MM.1S (cell line): ENCODE data around the gene PSMB5.

Source experiments
- DNase-seq: peaks from one replicate; pipeline ENCODE4 v3.0.0-alpha.2; 2015
- H2AFZ ChIP-seq: fragments of 300-600 bp; sonication (generic); 2 replicates; pipeline ENCODE4 v1.6.0; 2016; ENCODE audit warnings: antibody characterized with exemption, low read length
- H3F3A ChIP-seq: fragments of 300-600 bp; sonication (generic); 2 replicates; pipeline ENCODE4 v1.6.1; 2016; ENCODE audit warnings: mild to moderate bottlenecking, antibody characterized with exemption, low read length, moderate library complexity, mixed read lengths; ENCODE audit not compliant: insufficient read depth
- H3K27ac ChIP-seq: fragments of 300-600 bp; sonication (generic); 2 replicates; pipeline ENCODE4 v1.5.1; 2016; ENCODE audit warnings: mild to moderate bottlenecking, low read length
- H3K27me3 ChIP-seq: fragments of 300-600 bp; sonication (generic); replicated peaks from 2 replicates; pipeline ENCODE4 v1.6.0; 2016; ENCODE audit warnings: low read length; ENCODE audit not compliant: insufficient read depth
- H3K36me3 ChIP-seq: fragments of 300-600 bp; sonication (generic); replicated peaks from 2 replicates; pipeline ENCODE4 v1.6.1; 2016; ENCODE audit warnings: mild to moderate bottlenecking, low read length, mixed read lengths; ENCODE audit not compliant: insufficient read depth
- H3K4me1 ChIP-seq: fragments of 300-600 bp; sonication (generic); 2 replicates; pipeline ENCODE4 v1.6.1; 2016; ENCODE audit warnings: low read length, mixed read lengths
- H3K4me2 ChIP-seq: fragments of 300-600 bp; sonication (generic); 2 replicates; pipeline ENCODE4 v1.6.0; 2016; ENCODE audit warnings: low read depth, low read length
- H3K4me3 ChIP-seq: fragments of 300-600 bp; sonication (generic); 2 replicates; pipeline ENCODE4 v1.5.1; 2016; ENCODE audit warnings: low read length, mixed read lengths
- H3K79me2 ChIP-seq: fragments of 300-600 bp; sonication (generic); 2 replicates; pipeline ENCODE4 v1.6.1; 2016; ENCODE audit warnings: mixed run types, low read length, mixed read lengths
- H3K9ac ChIP-seq: fragments of 300-600 bp; sonication (generic); 2 replicates; pipeline ENCODE4 v1.6.1; 2016; ENCODE audit warnings: low read length, mixed read lengths
- H3K9me2 ChIP-seq: fragments of 300-600 bp; sonication (generic); replicated peaks from 2 replicates; pipeline ENCODE4 v1.6.1; 2016; ENCODE audit warnings: mild to moderate bottlenecking, low read length, mixed read lengths; ENCODE audit not compliant: insufficient read depth
- H3K9me3 ChIP-seq: fragments of 300-600 bp; sonication (generic); replicated peaks from 2 replicates; pipeline ENCODE4 v1.6.1; 2016; ENCODE audit warnings: mild to moderate bottlenecking, low read length, mixed read lengths; ENCODE audit not compliant: insufficient read depth
- H4K20me1 ChIP-seq: fragments of 300-600 bp; sonication (generic); 2 replicates; pipeline ENCODE4 v1.6.1; 2016; ENCODE audit warnings: mild to moderate bottlenecking, low read length, moderate library complexity, mixed read lengths; ENCODE audit not compliant: insufficient read depth
- CTCF ChIP-seq: fragments of 300-600 bp; sonication (generic); IDR thresholded peaks from 2 replicates; pipeline ENCODE4 v1.5.1; 2016; ENCODE audit warnings: antibody characterized with exemption, low read length, mixed read lengths
- EZH2 ChIP-seq: fragments of 300-600 bp; sonication (generic); optimal IDR thresholded peaks from 2 replicates; pipeline ENCODE3; 2017; ENCODE audit warnings: low read depth, mild to moderate bottlenecking, antibody characterized with exemption, low read length, mixed read lengths
- EZH2phosphoT487 ChIP-seq: fragments of 300-600 bp; sonication (generic); IDR thresholded peaks from 2 replicates; pipeline ENCODE4 v1.6.1; 2018; ENCODE audit warnings: antibody characterized with exemption, low read length

Gene PSMB5

DNA sequence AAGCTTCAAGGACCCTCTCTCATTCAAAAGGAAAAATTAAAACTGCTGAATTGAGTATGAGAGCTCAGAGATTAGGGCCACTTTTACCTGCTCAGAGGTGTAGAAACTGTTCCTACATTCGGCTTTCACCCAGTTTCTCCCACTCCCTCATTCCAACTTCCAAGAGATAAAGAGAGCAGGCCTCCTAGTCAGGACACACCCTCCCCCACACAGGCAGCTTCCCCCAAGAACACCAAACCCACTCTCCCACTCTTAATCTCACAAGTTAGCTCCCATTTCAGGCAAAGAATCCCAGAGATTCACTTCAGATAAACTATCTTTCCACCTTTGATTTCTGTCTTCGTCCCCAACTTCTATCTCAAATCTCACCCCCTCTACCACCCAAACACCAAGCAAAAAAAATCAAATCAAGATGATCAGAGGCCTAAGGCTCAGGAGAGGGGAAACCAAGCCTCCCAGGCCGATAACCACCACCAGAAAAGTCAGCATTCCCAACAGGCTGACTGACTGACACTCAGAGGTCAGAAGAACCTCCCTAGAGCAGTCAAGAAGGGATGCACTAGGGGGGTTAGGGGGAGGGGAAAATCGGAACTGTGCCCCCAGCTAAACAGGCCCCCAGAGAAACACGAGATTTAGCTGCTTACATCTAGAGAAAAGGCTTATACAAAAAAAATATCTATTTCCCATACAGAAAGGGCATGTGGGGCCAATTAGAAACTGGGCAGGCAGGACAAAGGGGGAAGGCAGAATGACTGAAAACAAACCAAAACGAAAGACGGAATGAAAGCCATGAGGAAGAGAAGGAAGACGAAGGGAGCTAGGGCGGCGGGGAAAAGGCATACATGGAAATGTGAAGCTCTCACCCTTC is 35.8 kb upstream of the PSMB5 start:
- TF ChIP-seq EZH2phosphoT487, result no peak
- no peak for TF ChIP-seq CTCF
- no peak for TF ChIP-seq EZH2
- Histone ChIP-seq H3K27me3 (no peaks in the 10 kb centered on the region), H3K9me3 (no peaks in the 10 kb centered on the region), H3K27ac (no peak overlapping the region; the same call in 1 of the 2 replicates), H3K9ac (peak overlapping the region; percentile 83), H3K9me2 (no peaks in the 10 kb centered on the region), H3K4me1 (peaks cover 7% of the 10 kb centered on the region; the same call in 1 of the 2 replicates), H3K4me3 (peak overlapping the region; percentile 78), H4K20me1 (no peaks in the 10 kb centered on the region), H3K36me3 (no peaks in the 10 kb centered on the region; the same call in 1 of the 2 replicates), H3F3A (no peaks in the 10 kb centered on the region), H2AFZ (no peak overlapping the region), H3K4me2 (peak overlapping the region; percentile 72), H3K79me2 (peaks cover 26% of the 10 kb centered on the region)
- DNase-seq, result no peak

DNA sequence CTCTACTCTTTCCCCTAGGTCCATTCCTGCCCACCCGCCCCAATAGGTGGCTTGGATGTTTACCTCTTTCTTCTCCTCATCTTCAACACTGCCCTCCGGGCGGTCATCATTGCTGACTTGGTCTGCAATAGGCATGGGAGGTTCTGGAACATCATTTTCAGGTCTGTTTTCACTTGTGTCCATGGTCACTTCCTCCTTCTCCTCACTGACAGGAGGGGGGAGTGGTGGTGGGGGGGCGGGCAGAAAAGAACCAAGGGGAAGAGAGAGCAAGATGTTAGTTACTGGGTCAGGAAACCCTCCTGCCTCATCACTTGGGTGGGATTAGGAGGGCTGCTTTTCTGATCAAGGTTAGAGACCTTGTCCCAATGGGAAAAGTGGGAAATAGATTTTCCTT is 34.7 kb upstream of the PSMB5 start:
- Histone ChIP-seq H3K4me2 (no peak overlapping the region), H2AFZ (no peak overlapping the region), H3F3A (no peaks in the 10 kb centered on the region), H4K20me1 (no peaks in the 10 kb centered on the region), H3K27ac (no peak overlapping the region), H3K27me3 (no peaks in the 10 kb centered on the region), H3K9ac (no peak overlapping the region), H3K9me3 (no peaks in the 10 kb centered on the region), H3K4me3 (no peak overlapping the region), H3K9me2 (no peaks in the 10 kb centered on the region), H3K79me2 (peaks cover 26% of the 10 kb centered on the region), H3K4me1 (peaks cover 7% of the 10 kb centered on the region; the same call in 1 of the 2 replicates), H3K36me3 (no peaks in the 10 kb centered on the region)
- DNase-seq, result no peak
- no peak for TF ChIP-seq EZH2
- TF ChIP-seq EZH2phosphoT487, result no peak
- no peak for TF ChIP-seq CTCF

GRCh38 chr14:23068789-23069412 is 34.2 kb upstream of the PSMB5 start:
- Histone ChIP-seq H3K9me3 (no peaks in the 10 kb centered on the region), H3K4me1 (peaks cover 7% of the 10 kb centered on the region; the same call in 1 of the 2 replicates), H3K79me2 (peaks cover 26% of the 10 kb centered on the region), H3K9ac (no peak overlapping the region), H4K20me1 (no peaks in the 10 kb centered on the region), H3K27ac (no peak overlapping the region), H3F3A (no peaks in the 10 kb centered on the region), H3K36me3 (no peaks in the 10 kb centered on the region), H3K9me2 (no peaks in the 10 kb centered on the region), H3K4me3 (no peak overlapping the region), H2AFZ (no peak overlapping the region), H3K27me3 (no peaks in the 10 kb centered on the region), H3K4me2 (no peak overlapping the region)
- peak; percentile 88 for TF ChIP-seq CTCF
- no peak for TF ChIP-seq EZH2phosphoT487
- peak; percentile 72 for DNase-seq
